ENCODE measurements around the gene RASSF8. TPM values are rescaled to one million over a fixed set of nuclear protein-coding genes. Genes with fewer than 3 reads are reported as not detected.

The RASSF8 gene
- total RNA-seq, 1 donor, result 97.4 TPM

DNA sequence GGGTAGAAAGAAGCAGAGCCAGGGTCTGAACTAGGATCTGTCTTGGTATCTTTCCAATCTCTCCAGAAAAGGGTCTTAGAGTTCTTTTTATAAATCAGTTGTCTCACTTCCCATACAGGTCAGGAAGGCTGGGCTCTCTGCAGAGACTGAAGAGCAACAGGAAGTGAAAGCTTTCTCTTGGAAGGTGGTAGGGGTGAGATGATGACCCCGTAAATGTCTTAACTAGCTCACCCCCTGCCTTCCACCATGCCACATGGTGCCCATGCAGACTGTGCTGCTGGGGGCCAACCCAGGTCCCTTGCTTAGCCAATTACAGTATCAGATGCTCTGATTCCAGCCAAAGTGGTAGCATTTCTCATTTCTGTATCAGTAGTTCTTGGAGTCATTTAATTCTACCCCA, 17.6 kb upstream of the RASSF8 start:
- H2AFZ ChIP-seq (ENCODE audit: low read length), result no peak overlapping the region
- H3K4me1 ChIP-seq (ENCODE audit: insufficient read depth, low read length), result peaks cover 6% of the 10 kb centered on the region
- no peak for DNase-seq (ENCODE audit: insufficient read length, low spot score, missing footprints)
- H3K4me3 ChIP-seq (ENCODE audit: insufficient read depth, low read length), result no peak overlapping the region
- no peak overlapping the region for H3K27ac ChIP-seq (ENCODE audit: low read depth, low read length)
- no peak overlapping the region for H3K4me2 ChIP-seq (ENCODE audit: insufficient read depth, low read length)
- H3K27me3 ChIP-seq (ENCODE audit: insufficient read depth, low read length), result no peaks in the 10 kb centered on the region
- H4K20me1 ChIP-seq (ENCODE audit: insufficient read depth, low read length), result no peaks in the 10 kb centered on the region
- H3K36me3 ChIP-seq (ENCODE audit: insufficient read depth, low read length), result no peaks in the 10 kb centered on the region
- TF ChIP-seq, protein P1, sequence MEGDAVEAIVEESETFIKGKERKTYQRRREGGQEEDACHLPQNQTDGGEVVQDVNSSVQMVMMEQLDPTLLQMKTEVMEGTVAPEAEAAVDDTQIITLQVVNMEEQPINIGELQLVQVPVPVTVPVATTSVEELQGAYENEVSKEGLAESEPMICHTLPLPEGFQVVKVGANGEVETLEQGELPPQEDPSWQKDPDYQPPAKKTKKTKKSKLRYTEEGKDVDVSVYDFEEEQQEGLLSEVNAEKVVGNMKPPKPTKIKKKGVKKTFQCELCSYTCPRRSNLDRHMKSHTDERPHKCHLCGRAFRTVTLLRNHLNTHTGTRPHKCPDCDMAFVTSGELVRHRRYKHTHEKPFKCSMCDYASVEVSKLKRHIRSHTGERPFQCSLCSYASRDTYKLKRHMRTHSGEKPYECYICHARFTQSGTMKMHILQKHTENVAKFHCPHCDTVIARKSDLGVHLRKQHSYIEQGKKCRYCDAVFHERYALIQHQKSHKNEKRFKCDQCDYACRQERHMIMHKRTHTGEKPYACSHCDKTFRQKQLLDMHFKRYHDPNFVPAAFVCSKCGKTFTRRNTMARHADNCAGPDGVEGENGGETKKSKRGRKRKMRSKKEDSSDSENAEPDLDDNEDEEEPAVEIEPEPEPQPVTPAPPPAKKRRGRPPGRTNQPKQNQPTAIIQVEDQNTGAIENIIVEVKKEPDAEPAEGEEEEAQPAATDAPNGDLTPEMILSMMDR (IDR thresholded peaks at IDR 0.05; ENCODE audit: extremely low read depth, low read depth, low read length), result no peak
- H3K79me2 ChIP-seq (ENCODE audit: insufficient read depth, low read length), result no peaks in the 10 kb centered on the region
- H3K9me3 ChIP-seq (ENCODE audit: low read depth, low read length), result peaks cover 3% of the 10 kb centered on the region

DNA sequence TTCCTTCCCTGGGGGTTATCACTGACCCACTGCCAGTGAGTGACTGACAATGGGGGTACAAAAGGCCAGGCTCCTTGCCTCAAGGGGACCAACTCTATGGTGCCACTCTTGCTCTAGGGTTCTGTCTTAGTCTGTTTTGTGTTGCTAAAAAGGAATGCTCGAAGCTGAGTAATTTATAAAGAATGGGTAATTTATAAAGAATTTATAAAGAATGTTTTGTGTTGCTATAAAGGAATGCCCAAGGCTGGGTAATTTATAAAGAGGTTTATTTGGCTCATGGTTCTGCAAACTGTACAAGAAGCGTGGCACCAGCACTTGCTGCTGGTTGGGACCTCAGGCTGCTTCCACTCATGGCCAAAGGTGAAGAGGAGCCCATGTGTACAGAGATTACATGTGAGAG, 15.8 kb upstream of the RASSF8 start:
- Histone ChIP-seq H3K79me2 (ENCODE audit: insufficient read depth, low read length) (no peaks in the 10 kb centered on the region), H3K36me3 (ENCODE audit: insufficient read depth, low read length) (no peaks in the 10 kb centered on the region), H2AFZ (ENCODE audit: low read length) (no peak overlapping the region), H3K9me3 (ENCODE audit: low read depth, low read length) (peaks cover 3% of the 10 kb centered on the region), H3K27ac (ENCODE audit: low read depth, low read length) (no peak overlapping the region), H4K20me1 (ENCODE audit: insufficient read depth, low read length) (no peaks in the 10 kb centered on the region), H3K27me3 (ENCODE audit: insufficient read depth, low read length) (no peaks in the 10 kb centered on the region), H3K4me1 (ENCODE audit: insufficient read depth, low read length) (peaks cover 6% of the 10 kb centered on the region), H3K4me2 (ENCODE audit: insufficient read depth, low read length) (no peak overlapping the region), H3K4me3 (ENCODE audit: insufficient read depth, low read length) (no peak overlapping the region)
- TF ChIP-seq, protein P1 (IDR thresholded peaks at IDR 0.05; ENCODE audit: extremely low read depth, low read depth, low read length), result no peak
- DNase-seq (ENCODE audit: insufficient read length, low spot score, missing footprints), result no peak

DNA sequence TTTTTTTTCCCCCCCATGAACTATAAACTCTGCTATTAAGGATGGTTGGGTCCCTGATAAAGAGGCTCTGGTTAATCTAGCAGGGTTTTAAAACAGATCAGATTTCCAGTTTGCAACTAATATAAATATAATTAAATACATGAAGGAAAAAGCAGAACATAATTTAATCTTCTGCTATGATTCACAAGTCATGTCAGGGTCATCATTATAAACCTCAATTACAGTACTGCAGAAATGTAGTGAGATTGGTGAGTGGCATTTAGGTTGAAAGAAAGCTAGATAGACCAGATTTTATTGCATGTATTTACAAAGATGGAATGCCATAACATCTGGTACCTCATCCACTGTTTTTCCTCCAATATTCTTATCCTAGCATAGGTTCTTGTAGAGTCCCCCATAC, 14.5 kb upstream of the RASSF8 start:
- no peaks in the 10 kb centered on the region for H3K36me3 ChIP-seq (ENCODE audit: insufficient read depth, low read length)
- TF ChIP-seq, protein P1 (IDR thresholded peaks at IDR 0.05; ENCODE audit: extremely low read depth, low read depth, low read length), result no peak
- H3K4me2 ChIP-seq (ENCODE audit: insufficient read depth, low read length), result no peak overlapping the region
- no peaks in the 10 kb centered on the region for H4K20me1 ChIP-seq (ENCODE audit: insufficient read depth, low read length)
- H3K27ac ChIP-seq (ENCODE audit: low read depth, low read length), result no peak overlapping the region
- H3K27me3 ChIP-seq (ENCODE audit: insufficient read depth, low read length), result no peaks in the 10 kb centered on the region
- peaks cover 6% of the 10 kb centered on the region for H3K4me1 ChIP-seq (ENCODE audit: insufficient read depth, low read length)
- H3K9me3 ChIP-seq (ENCODE audit: low read depth, low read length), result peaks cover 3% of the 10 kb centered on the region
- H3K4me3 ChIP-seq (ENCODE audit: insufficient read depth, low read length), result no peak overlapping the region
- no peaks in the 10 kb centered on the region for H3K79me2 ChIP-seq (ENCODE audit: insufficient read depth, low read length)
- no peak for DNase-seq (ENCODE audit: insufficient read length, low spot score, missing footprints)
- H2AFZ ChIP-seq (ENCODE audit: low read length), result no peak overlapping the region

DNA sequence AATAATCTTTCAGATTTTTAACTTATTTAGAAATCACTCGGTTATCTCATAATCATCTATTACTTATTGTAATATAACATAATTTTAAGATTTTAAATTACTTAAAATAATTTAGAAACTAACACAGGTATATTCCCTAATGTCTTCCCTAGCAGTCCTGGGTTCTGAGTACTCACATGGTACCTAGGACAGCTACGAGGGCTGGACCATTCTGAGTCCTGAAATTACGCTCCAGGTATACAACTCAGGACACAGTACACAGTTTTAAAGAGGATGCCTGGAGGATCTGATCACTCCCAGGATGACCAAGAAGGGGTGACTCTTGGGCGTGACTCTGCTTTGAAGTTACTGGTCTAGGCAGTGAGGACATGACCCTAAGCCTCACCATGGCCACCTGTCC, 9.1 kb upstream of the RASSF8 start:
- TF ChIP-seq, protein P1 (IDR thresholded peaks at IDR 0.05; ENCODE audit: extremely low read depth, low read depth, low read length), result no peak
- Histone ChIP-seq H3K4me3 (ENCODE audit: insufficient read depth, low read length) (no peak overlapping the region), H3K27me3 (ENCODE audit: insufficient read depth, low read length) (no peaks in the 10 kb centered on the region), H3K4me1 (ENCODE audit: insufficient read depth, low read length) (no peaks in the 10 kb centered on the region), H4K20me1 (ENCODE audit: insufficient read depth, low read length) (no peaks in the 10 kb centered on the region), H3K9me3 (ENCODE audit: low read depth, low read length) (no peaks in the 10 kb centered on the region), H2AFZ (ENCODE audit: low read length) (no peak overlapping the region), H3K27ac (ENCODE audit: low read depth, low read length) (no peak overlapping the region), H3K36me3 (ENCODE audit: insufficient read depth, low read length) (peaks cover 7% of the 10 kb centered on the region), H3K4me2 (ENCODE audit: insufficient read depth, low read length) (no peak overlapping the region), H3K79me2 (ENCODE audit: insufficient read depth, low read length) (no peaks in the 10 kb centered on the region)
- DNase-seq (ENCODE audit: insufficient read length, low spot score, missing footprints), result no peak
